HG03135 (cell line): ENCODE data around the gene RYR2.

ENCODE experiments used
- ATAC-seq: cut with Tn5 transposase; IDR thresholded peaks from one replicate; pipeline ENCODE4 v1.9.1; 2021; ENCODE audit warnings: mild to moderate bottlenecking, moderate library complexity; ENCODE audit not compliant: unreplicated experiment

RYR2 gene

GRCh38 chr1:237759377-237759776 is 717.4 kb downstream of the RYR2 start:
- ATAC-seq: no peak

GRCh38 chr1:237760951-237761350 is 719.0 kb downstream of the RYR2 start:
- ATAC-seq: no peak

GRCh38 chr1:237763137-237763536 is 721.2 kb downstream of the RYR2 start:
- no peak for ATAC-seq

- no peak for ATAC-seq
Observed at GRCh38 chr1:237763751-237764150, 721.8 kb downstream of the RYR2 start.

- ATAC-seq: no peak
Observed at GRCh38 chr1:237769916-237770315, 727.9 kb downstream of the RYR2 start.

GRCh38 chr1:237772009-237772408 is 730.0 kb downstream of the RYR2 start:
- ATAC-seq: no peak

GRCh38 chr1:237774246-237774645 is 732.3 kb downstream of the RYR2 start:
- ATAC-seq: no peak

GRCh38 chr1:237779356-237779755 is 737.4 kb downstream of the RYR2 start:
- ATAC-seq: no peak

- ATAC-seq: no peak
Observed at GRCh38 chr1:237786066-237786719, 744.2 kb downstream of the RYR2 start.

GRCh38 chr1:237788069-237788468 is 746.1 kb downstream of the RYR2 start:
- ATAC-seq: no peak

- ATAC-seq: no peak
Observed at GRCh38 chr1:237789619-237790018, 747.6 kb downstream of the RYR2 start.

GRCh38 chr1:237791592-237791991 is 749.6 kb downstream of the RYR2 start:
- ATAC-seq: no peak

- no peak for ATAC-seq
Observed at GRCh38 chr1:237792149-237792548, 750.2 kb downstream of the RYR2 start.

- no peak for ATAC-seq
Observed at GRCh38 chr1:237792726-237793125, 750.7 kb downstream of the RYR2 start.

GRCh38 chr1:237794071-237794470 is 752.1 kb downstream of the RYR2 start:
- ATAC-seq: no peak

GRCh38 chr1:237795558-237795957 is 753.6 kb downstream of the RYR2 start:
- ATAC-seq: no peak

- peak; percentile 98 for ATAC-seq
Observed at GRCh38 chr1:237799762-237800474, 757.9 kb downstream of the RYR2 start.

GRCh38 chr1:237804516-237804915 is 762.5 kb downstream of the RYR2 start:
- no peak for ATAC-seq

- ATAC-seq: no peak
Observed at GRCh38 chr1:237809099-237809498, 767.1 kb downstream of the RYR2 start.

GRCh38 chr1:237811633-237812032 is 769.6 kb downstream of the RYR2 start:
- ATAC-seq: no peak

GRCh38 chr1:237812061-237812460 is 770.1 kb downstream of the RYR2 start:
- ATAC-seq: no peak

- no peak for ATAC-seq
Observed at GRCh38 chr1:237814319-237814924, 772.4 kb downstream of the RYR2 start.
